ENCODE data around the gene USP9X.
A peak's percentile ranks its signal among the peaks of the same experiment; 100 is the strongest.

- TF ChIP-seq CTCF (IDR thresholded peaks at IDR 0.05) (no peak), USF2 (IDR thresholded peaks at IDR 0.05; ENCODE audit: borderline replicate concordance, low read depth, low read length) (no peak), TAF1 (IDR thresholded peaks at IDR 0.05; ENCODE audit: borderline replicate concordance, low read depth, low read length) (peak; percentile 47; the same call in 1 of the 2 replicates), REST (IDR thresholded peaks at IDR 0.05; ENCODE audit: low read depth, low read length) (no peak; the same call in 1 of the 2 replicates), EZH2phosphoT487 (IDR thresholded peaks at IDR 0.05; ENCODE audit: borderline replicate concordance, low read depth) (no peak), SIN3A (IDR thresholded peaks at IDR 0.05; ENCODE audit: borderline replicate concordance, low read depth, low read length) (no peak)
Observed at GRCh38 chrX:41085878-41086626, 807 bp downstream of the USP9X start.

Data from SK-N-SH (cell line).